Measurements from ENCODE around the gene MRPL11.
A peak's percentile ranks its signal among the peaks of the same experiment; 100 is the strongest.
"Not testable (repeated sequence)": the region's sequence is repeated elsewhere in the genome, so short reads cannot be mapped to it uniquely, and the experiment has no call there.

MRPL11 gene

DNA sequence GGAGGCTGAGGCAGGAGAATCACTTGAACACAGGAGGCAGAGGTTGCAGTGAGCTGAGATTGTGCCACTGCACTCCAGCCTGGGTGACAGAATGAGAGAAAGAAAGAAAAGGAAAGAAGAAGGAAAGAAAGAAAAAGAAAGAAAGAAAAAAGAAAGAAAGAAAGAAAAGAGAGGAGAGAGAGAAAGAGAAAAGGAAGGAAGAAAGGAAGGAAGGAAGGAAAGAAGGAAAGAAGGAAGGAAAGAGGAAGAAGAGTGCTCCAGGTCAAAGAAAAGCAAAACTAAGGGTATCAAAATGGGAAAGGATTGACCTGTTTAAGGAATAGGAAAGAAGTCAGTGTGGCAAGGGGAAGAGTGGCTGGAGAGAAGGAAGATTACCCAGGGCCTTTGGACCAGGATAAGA lies 7.4 kb downstream of the MRPL11 start:
- not testable (repeated sequence) for DNase-seq (ENCODE audit: low read depth in 2 of 2)

DNA sequence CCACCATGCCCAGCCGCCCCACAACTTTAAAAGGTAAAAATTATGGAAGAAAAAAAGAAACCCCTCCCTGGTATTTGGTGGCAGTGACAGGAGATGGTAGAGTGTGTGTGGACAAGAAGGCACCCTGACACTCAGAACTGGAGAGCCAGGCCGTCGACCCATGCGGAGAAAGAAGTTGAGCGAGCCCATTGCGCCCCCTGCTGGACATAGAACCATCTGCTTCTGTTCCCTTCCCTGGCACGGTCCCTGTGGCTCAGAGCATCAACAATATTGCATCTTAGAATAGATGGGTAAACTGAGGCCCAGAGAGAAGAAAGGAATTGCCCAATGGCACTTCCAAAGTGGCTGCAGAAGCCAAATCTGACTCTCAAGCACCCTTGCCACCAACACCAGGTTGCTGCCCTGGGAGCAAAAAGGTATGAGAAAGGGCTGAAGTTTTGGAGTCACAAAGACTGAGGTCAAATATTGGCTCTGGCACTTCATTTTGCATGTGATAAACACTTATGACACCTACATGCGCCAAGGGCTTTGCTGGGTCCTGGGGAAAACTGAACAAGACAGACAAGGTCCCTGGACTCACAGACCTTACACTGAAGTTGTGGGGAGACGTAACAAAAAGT lies 8.6 kb downstream of the MRPL11 start:
- DNase-seq (ENCODE audit: low read depth in 2 of 2), result peak; percentile 67 to 74

DNA sequence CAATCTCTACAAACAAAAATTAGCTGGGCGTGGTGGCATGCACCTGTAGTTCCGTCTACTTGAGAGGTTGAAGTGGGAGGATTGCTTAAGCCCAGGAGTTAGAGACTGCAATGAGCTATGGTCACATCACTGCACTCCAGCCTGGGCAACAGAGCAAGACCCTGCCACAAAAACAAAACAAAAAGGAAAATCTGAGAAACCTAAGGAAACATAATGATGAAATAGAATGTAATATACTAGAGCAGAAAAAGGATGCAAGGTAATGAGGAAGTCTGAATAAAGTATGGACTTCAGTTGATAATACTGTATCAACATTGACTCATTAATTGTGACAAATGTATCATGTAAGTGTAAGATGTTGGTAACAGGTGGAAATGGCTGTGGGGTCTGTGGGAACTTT lies 9.7 kb downstream of the MRPL11 start:
- DNase-seq (ENCODE audit: low read depth in 2 of 2), result no peak

DNA sequence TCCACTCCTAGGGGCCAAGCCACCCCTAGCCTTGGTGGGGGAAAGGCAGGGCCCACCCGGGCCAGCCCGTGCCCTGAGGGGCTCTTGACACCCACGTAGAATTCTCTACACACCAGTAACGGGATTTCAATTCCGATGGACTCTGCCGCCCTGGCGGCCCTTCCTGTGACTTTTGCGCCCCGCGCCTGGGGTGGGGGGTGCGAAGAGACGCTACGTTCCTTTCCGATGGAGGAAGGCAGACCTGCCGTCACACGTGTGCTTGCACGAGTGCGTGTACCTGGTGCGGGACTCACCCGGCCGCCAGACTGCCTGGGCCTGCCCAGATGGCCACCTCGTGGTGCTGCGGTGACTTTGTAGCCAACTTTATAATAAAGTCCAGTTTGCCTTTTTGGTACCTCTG lies 12.3 kb downstream of the MRPL11 start:
- DNase-seq (ENCODE audit: low read depth in 2 of 2), result no peak

DNA sequence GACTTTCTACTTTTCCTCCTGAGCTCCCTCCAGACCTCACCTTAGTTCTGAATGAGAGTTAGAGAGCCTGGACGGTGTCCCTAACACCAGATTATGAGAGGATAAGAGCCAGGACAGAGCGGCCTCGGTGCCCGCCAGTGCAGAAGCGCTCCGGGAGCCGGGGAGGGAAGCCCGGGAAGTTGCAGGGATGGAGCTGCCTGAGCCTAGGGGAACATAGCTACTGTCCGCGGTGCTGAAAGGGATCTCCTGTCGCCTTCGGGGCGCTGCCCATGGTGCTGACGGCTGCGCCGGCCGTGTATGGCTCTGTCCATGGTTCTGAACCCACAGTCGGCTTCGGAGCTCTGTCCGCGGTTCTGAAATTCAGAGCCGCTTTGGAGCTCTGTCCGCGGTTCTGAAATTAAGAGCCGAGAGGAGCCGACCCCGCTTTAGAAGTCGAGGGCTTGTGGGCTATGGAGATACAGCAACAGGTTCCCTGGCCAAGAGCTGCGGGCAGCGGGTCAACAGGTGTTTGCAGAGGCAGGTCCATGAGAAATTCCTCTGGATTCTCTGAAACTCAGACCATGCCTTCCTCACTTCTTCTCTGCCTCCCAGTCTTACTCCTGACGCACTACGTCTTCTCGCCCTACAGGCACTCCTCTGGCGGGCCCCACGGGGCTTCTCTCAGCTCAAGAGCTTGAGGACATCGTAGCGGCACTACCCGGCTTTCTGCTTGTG lies 17.0 kb downstream of the MRPL11 start:
- peak; percentile 69 to 82 for DNase-seq (ENCODE audit: low read depth in 2 of 2)

DNA sequence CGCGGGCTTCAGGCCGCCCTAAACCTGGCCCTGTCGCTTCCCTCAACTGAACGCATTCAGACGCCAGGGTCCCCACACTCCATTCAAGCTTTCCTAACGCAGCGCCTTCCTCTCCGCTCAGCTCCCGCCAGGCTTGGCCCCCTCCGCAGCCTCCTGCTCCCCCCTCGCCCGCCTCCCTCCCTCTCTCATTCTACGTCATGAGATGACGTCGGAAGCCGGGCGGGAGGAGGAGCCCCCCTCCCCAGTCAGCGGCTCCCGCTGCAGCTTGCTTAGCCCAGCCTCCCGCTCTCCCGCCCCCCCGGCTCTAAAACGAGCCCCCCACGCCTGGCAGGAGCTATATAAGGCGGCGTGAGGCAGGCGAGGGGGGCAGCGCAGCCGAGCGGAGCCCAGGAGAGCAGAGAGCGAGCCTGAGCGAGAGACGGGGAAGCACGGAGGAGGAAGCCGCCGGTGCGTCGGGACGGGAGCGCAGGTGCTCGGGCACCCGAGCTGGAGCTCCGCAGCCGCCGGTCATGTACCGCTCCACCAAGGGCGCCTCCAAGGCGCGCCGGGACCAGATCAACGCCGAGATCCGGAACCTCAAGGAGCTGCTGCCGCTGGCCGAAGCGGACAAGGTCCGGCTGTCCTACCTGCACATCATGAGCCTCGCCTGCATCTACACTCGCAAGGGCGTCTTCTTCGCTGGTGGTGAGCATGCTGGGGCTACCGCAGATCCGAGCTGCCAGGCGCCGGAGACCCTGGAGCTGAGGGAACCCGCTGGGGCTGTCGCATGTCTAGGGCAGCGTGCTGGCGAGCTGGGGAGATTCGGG lies 17.8 kb downstream of the MRPL11 start, which contains the start of gene NPAS4:
NPAS4 (plus strand) TSS at position 365 of the 806 bp plus-strand sequence; CDS start at position 510, 145 bp downstream.
- no peak for DNase-seq (ENCODE audit: low read depth in 2 of 2)

DNA sequence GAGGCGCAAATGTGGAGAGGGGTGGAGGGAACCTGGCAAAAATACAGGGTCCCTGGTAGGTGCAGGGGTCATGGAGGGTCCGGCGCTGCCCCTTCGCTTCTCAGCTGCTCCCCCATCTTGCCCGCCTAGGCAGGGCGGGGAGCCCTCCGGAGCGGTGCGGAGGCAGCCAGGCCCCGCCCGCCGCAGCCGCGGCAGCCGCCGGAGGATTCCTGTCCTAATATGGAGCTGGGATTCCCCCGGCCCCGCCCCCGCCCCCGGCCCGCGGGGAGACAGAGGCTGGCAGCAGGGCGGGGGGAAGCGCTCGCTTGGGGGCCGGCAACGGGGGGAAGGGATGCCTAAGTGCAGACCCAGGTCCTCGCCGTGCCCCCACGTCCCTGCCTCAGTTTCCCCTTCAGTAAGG lies 18.8 kb downstream of the MRPL11 start:
- no peak for DNase-seq (ENCODE audit: low read depth in 2 of 2)

DNA sequence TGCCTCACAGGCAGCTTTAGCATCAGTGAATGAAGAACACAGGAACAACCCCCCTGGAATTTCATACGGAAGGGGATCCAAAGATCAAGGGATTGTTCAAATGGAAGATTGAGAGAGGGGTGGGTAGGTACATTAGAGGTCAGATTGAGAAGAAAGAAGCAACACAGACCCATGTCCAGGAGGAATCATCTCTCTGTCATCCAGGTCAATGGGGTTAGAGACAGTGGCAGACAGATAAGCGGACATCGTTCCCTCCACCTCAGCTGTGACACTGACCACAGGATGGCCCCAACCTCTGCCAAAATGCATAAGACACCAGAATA lies 19.7 kb downstream of the MRPL11 start:
- DNase-seq (ENCODE audit: low read depth in 2 of 2), result no peak

DNA sequence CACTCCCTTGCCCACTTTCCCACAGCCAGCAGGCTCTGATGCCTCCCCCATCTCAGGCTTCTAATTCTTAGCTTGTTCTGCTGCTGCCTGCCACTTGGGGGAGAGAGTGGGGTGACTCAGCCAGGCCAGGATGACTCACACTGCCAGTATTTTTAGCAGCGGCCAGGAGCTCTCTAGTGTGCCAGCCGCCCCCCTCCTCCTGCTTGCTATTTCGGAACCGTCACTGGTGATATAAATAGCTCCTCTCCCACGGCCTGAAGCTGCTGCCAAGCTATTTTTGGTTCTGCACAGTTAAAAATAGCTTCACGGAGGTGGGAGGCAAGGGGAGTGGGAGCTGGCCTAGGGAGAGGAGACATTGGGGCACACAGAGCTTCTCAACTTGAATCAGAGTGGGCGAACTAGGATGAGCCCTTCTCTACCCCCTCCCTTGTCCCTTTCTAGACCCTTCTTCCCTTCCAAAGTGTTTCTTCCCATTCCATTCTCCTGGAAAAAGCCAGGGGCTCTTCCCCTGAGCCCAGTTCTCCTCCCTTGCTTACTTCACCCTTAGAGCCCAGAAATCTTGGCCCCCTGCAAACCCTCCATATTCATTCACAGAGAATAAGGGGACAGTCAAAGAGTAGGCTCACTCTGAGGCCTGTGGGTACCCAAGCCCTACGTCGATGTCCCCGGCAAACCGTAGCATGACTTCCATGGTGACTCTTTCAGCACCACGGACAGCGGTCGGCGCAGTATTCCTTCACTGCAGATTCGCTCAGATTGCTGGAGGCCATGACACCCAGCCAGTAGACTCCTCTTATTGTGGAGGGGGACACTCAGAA lies 20.3 kb downstream of the MRPL11 start:
- DNase-seq (ENCODE audit: low read depth in 2 of 2), result peak; percentile 69 to 78

DNA sequence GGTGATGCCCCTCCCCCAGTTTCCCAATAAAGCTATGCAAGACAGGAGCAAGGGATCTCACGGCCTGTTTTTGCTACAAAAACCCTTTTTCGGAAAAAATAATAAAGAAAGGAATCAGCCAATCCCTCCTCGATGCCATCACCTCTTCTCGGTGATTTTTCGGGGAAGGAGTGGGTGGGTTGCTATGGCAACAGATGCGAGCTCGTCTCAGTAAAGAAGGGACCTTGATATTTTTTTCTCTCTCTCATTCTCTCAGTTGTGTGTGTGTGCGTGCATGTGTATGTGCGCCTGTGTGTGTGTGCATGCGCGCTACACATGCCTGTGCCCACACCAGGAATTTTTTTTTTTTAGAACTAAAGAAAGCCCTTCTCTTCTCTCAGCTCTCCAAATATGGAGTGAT lies 21.6 kb downstream of the MRPL11 start:
- peak in 1 of 2 donors; percentile 40 for DNase-seq (ENCODE audit: low read depth in 2 of 2)

DNA sequence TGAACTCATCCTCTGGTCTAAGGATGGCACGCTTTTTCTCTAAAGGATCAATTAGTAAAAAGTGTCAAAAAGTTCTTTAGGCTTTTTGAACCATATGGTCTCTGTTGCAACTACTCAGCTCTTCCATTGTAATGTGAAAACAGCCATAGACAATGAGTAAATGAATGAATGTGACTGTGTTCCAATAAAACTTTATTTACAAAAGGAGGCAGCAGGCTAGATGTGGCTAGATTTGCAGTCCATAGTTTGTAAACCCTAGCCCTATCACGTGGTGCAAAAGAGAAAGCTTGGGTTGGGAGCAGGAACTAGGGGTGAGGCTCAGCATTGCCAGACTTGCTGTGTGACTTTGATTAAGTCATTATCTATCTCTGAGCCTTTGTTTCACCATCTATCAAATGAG lies 23.2 kb downstream of the MRPL11 start:
- no peak for DNase-seq (ENCODE audit: low read depth in 2 of 2)

DNA sequence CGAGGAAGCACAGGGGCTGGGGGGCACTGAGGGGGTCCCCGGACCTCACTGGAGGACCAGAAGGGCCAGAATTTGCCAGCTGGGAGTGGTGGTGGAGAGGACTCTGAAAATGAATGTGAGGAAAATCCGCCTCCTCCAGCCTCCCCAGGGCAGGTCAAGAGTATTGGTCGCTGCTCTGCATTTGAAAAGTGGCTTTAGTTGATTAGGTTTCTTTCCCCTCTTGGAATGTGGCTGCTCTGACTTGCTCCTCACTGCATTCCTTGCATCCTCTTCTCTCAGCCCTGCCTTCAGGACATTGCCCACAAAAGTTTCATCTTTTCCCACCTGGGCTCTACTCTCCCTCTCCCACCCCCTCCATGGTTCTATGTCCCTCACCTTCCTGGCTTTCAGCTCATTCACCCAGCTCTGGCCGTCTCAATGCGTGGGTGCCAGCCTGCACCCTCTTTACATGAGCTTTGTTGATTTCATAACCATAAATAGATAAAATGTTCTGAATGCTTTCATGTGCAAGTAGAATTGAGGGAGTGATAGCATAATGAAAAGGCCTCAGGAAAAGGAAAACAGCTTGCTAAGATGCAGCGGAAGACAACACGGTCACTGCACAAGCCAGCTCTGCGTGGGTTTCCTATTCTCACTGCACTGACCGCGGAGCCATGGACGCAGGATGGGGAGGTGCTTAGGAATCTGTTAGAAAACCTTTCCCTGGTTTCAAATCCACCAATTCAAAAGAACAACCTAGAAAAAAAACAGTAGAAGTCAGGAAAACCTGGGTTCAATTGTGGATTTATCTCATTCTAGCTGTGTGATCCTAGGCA lies 24.3 kb downstream of the MRPL11 start:
- no peak for DNase-seq (ENCODE audit: low read depth in 2 of 2)

DNA sequence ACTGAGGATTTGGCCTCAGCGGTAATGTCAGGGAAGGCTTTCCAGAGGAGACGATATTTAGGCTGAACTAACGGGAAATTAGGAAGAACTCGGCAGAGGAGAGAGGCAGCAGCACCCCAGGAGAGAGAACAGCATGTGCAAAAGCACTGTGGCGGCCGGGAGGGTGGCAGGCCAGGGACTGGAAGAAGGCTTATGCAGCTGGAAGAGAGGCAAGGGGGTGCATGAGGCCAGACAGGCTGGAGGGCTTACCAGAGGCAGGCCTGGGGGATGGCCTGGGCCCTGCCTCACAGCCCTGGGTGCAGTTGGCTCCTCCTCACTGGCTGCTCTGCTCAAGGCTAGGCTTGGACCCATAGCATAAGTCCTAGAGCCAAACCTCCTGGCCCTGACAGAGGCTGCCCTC lies 25.5 kb downstream of the MRPL11 start:
- DNase-seq (ENCODE audit: low read depth in 2 of 2), result no peak

DNA sequence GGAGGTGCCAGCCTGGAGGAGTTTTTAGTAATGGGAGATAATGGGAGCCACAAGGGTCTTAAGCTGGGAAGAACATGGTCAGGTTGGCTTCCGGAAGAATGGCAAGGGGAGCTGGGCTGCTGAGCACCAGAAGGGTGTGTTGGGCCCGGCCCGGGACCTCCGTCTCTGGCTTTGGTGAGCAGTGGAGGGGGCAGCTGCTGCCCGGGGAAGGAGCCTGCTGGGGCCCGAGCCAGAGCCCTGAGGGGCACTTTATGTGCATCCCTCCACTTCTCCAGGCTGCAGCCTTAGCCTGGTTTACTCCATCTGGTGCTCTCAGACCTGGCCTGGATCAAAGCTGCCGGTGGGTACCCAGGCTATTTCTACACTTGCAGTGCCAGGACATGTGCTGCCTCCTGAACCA lies 26.5 kb downstream of the MRPL11 start:
- DNase-seq (ENCODE audit: low read depth in 2 of 2), result no peak

DNA sequence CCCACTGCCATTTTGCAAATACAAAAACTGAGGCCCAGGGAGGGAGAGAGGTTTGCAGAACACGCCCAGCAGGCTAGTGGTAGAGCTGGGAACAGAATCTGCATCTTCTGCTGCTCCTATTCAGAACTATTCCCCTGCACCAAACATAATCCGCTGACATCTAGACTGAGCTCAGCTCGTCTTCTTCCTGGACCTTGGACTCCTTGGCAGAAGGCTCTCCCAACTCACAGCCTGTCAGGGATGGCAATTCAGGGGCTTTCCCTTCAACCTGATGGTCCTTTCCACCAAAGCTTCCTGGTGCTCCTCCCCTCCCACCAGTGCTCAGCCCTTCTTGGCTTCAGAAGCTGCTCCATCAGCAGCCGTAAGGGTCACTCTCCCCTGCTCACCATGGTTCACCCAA lies 27.3 kb downstream of the MRPL11 start:
- no peak for DNase-seq (ENCODE audit: low read depth in 2 of 2)

DNA sequence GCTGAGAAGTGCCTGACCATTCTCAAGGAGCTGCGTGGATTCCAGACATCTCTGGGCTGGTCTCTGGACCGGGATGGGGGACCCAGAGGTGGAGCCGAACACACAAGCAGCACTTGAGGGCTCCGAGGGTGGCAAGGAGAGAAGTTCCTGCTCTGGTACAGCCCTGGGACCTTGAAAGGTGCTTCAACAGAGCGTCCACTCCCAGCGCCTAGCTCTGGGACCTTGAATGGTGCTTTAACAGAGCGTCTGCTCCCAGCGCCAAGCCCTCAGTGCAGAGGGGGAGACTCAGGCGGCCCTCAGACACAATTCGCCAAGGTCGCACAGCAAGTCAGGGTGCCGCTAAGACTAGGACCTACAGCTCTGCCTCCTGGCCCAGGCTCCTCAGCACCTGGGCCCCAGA lies 28.5 kb downstream of the MRPL11 start:
- no peak for DNase-seq (ENCODE audit: low read depth in 2 of 2)

DNA sequence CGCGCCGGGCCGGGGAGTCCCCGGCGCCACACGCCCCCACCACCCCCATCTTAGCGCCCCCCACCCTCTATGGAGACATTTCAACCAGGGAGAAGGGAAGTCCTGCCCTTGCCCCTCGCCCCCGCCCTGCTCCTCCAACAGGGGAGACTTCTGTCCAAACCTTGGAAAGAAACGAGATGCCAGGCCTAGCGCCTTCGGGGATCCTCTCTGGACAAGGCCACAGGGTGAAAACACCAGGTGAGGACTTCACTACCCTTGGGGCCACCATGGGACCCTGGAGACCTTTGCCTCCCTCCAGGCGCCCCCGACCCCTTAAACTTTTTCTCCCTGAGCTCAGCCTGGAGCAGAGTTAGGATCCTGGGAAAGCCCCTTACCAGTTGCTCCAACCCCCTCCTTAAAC lies 29.4 kb downstream of the MRPL11 start:
- DNase-seq (ENCODE audit: low read depth in 2 of 2), result no peak

DNA sequence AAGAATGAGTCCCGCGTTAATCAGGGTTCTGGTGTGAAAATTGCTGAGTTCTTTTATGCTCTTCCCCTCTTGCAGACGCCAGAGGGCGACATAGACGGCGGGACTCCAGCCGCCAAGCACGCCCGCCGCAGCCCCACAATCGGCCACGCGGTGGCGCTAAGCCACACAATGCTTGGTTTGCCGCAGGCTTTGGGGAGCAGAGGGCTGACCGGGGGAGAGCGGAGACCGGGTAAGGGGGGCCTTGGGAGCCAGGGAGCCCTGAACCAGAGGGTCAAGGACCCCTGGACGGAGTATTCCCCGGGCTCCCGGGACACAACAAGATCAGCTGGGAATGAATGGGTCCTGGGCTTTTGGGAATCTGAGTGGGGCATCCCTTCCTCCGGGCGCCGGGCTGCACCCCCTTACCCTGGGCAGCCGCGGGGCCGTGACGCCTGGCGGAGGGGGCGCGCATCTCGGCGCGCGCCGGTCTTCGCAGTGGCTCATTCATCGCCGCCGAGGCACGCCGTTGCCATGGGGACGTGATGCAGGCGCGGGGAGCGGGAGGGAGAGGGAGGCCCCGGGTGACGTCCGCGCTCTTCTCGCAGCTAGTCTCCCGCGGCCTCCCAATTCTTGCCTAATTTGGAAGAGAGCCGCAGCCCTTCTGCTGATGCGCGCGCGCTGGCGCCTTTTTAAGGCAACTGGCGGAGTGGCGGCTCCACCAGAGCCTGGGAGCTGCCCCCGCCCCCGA lies 30.0 kb downstream of the MRPL11 start:
- DNase-seq (ENCODE audit: low read depth in 2 of 2), result peak; percentile 81 to 93

DNA sequence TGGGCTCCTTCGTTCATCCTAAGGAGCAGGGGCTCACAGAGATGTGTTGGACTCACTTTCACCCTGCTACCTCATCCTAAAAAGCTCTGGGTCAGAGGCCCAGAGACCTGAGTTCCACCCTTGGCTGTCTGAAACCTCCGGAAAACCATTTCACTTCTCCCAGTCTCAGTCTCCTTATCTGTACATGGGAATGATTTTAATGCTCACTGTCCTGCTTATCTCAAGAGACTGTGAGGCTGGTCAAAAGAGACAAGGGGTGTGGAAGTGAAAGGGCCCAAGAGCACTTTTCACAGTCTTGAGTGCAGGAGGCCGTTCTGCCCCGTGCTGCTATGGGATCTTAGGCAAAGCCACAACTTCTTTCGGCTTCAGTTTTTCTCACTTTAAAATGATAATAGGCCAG lies 31.0 kb downstream of the MRPL11 start:
- no peak for DNase-seq (ENCODE audit: low read depth in 2 of 2)

DNA sequence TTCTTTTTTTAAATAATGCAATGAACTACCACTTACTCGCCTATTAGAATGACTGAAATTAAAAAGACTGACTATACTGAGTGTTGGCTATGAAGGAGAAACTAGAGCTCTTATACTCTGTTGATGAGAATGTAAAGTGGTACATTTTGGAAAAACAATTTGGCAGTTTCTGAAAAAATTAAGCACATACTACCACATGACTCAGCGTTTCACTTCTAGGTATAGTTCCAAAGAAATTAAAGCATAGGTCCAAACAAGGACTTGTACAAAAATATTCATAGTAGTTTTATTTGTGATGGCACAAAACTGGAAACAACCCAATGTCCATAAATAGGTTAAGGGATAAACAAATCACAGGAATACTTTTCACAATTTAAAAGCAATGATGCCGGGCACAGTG lies 44.7 kb downstream of the MRPL11 start:
- no peak for DNase-seq (ENCODE audit: low read depth in 2 of 2)

DNA sequence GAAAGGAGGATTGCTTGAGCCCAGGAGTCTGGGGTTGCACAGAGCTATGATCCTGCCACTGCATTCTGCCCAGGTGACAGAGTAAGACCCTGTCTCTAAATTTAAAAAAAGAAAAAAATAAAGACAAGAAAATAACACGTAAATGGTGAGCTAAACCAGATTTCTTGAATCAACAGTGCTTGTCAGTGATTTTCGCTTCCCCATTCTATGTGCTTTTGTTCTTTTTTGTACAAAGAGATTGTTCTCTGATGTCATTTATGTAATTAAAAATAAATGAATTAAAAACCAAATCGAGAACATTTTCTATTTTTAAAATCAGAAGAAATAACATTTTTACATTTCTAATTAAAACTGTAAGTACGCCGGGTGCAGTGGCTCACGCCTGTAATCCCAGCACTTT lies 47.3 kb downstream of the MRPL11 start:
- DNase-seq (ENCODE audit: low read depth in 2 of 2), result no peak

All from stimulated activated CD4-positive, alpha-beta T cell treated with anti-CD3 and anti-CD28 coated beads, Interleukin-15, amount 100 ng/mL, for 48 hours (primary cell).